HUDEP-2 (cell line): Measurements from ENCODE around the gene HMGB1.

Source experiments
- DNase-seq, 76 experiments: peaks; one replicate each; lab custom pipeline; 2025; ENCODE audit not compliant: unreplicated experiment in 76 of 76; lab: John Stamatoyannopoulos, UW

The HMGB1 gene

GRCh38 chr13:30406779-30407416, 58.8 kb downstream of the HMGB1 start:
- no peak for DNase-seq
